22Rv1 (cell line): ENCODE results near the gene LRRC7.

ENCODE experiments used
- CTCF ChIP-seq: fragments of 450-650 bp; IDR thresholded peaks from 2 replicates; pipeline ENCODE4 v1.5.1; 2017; ENCODE audit warnings: mild to moderate bottlenecking
- ZFX ChIP-seq: fragments of 450-650 bp; IDR thresholded peaks from 2 replicates; pipeline ENCODE4 v1.6.1; 2017; ENCODE audit warnings: antibody characterized with exemption, borderline replicate concordance

- no peak for TF ChIP-seq CTCF
- TF ChIP-seq ZFX = no peak
Measured at GRCh38 chr1:69982992-69983391, 415.3 kb downstream of the LRRC7 start.
